GM15510 (cell line): Measurements from ENCODE around the gene TMIGD1.

Experiments used
- POLR2A ChIP-seq: IDR thresholded peaks from 3 replicates; pipeline ENCODE4 v1.6.1; 2011; ENCODE audit warnings: borderline replicate concordance; ENCODE audit not compliant: insufficient read length; ENCODE audit errors: extremely low read depth

Gene TMIGD1

DNA sequence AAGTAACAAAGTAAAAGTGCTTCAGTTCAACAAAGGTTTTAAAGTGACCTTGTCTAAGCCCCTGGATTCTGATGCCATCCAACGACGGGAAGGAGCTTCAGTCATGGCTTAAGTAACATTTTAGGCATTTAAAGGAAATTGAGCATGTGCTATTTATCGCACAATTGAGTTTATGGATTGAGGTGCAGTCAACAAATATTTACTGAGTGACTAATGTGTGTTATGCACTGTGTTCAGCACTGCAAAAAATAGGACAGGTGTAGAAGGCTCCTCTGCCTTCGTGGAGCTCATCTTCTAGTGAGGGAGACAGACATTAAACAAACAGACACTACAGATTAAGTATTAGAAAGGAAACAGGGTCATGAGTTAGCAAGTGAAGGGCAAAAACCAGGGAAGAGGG, 12.5 kb downstream of the TMIGD1 start:
- no peak for TF ChIP-seq POLR2A

DNA sequence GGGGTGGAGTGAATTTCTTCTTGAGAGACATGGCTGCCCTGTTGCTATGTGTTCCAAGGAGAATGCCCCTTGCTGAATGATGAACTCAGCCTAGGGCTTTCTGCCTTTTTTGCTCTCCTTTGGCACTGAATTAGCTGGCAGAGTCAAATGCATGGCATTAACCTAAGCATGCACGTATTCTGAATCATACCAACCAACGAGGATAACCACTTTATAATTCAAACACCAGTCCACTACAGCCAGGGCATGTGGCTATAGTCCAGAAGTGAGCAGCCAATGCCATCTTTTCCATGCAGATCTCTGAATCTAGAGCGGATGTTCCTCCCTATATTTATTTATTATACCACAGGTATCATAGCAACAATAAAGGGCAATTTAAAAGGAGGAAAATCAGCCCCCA, 15.7 kb downstream of the TMIGD1 start:
- TF ChIP-seq POLR2A, result no peak

DNA sequence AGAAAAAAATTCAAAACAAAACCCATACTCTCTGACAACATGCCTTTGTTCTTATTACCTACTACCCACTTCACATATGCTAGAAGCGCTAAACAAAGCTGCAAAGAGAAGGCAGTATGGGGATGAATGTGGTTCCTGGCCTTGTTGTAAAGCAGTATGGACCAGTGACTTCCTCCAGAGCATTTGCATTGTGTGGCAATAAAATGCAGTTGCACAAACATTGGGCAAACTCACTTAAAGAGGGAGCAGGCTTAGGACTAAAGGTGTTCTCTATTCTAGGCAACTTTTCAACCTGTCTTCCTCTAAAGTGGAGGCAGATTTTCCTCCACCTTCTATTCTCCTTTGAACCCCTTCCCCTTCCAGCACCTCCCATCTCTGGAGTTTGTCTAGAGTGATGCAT, 17.1 kb downstream of the TMIGD1 start:
- TF ChIP-seq POLR2A, result no peak

DNA sequence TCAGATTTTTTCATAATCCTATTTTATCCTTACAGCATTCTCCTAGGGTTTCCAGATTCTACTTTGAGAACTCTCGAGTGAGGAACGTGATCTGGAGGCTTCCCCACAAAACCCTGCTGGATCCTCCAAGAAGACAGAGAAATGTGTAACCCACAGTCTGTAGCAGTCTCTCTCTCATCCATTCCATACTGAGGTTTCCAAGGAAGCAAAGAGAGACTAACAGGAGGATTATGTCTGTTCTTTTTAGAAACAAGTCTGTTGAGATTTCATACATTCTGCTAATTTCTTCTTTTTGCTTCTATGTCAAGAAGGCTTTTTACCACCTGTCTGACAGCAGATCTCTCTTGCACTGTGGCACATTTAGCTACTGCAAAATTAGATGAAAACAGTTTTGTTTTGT, 18.8 kb downstream of the TMIGD1 start:
- no peak for TF ChIP-seq POLR2A

DNA sequence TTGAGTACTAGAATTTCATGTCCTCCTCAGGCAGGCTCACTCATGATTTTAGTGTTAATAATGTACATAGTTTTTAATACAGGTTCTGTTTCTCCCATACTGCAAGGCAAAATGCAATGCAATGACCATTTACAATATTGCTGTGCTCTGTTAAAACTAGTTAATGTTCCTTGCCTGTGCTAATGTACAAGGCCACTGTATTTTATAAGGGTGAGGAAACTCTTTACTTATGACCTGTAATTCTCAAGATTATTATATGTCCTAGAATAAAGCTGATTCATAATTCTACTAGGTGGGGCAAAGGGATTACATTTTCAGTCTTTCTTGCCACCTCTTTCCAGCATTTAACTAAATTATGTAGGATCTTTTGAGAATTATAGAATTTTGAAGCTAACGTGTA, 19.4 kb downstream of the TMIGD1 start:
- TF ChIP-seq POLR2A, result no peak

DNA sequence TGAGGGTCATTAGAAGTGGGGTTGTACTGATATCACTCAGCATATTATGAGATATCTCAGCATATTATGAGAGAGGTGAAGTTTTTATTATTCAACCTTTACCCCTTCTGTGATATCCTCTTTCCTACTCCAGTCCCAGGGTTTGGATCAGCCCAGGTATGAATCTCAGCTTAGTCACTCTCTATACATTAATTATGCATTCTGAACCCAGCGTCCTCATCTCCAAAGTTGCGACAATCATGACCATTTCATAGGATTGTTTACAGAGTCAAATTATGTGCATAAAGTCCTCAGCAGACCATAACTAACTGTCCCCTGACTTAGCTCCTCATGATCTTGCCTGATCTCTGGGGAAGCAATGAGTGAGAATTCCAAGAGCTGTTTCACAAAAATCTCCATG, 21.6 kb downstream of the TMIGD1 start:
- no peak for TF ChIP-seq POLR2A

DNA sequence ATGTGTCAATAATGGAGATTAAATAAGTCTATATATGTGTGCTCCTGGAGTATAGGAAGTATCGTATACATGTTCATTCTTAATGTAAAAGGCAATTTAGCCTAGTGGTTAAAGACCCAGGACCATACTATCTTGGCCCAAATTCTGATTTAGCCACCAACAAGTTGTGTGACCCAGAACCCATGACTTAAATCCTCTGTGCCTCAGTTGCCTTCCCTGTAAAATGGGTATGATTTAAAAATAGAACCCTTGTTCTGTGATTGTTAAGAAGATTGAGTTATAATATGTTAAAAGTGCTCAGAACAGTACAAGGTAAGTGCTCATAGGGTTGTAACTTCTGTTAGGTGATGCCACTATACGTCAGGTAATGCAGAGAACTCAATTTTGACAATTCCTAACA, 23.3 kb downstream of the TMIGD1 start:
- TF ChIP-seq POLR2A, result no peak

DNA sequence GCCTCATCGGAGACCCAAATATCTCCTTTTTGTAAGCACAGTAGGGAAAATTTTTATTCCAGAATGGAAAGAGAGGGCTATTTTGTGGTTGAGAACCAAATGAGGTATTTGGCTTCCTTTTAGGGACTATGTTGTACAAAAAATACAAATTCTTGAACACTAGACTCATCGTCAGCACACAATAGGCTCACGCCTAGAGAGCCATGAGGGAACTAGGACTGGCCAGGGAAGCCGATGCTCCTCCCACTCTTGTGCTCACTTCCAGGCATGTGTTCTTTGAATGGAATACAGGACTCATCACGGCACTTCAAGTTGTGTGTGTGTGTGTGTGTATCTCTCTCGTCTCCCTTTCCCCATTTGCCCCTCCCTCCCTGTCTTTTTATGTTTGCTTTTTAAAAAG, 24.3 kb downstream of the TMIGD1 start:
- TF ChIP-seq POLR2A, result no peak

DNA sequence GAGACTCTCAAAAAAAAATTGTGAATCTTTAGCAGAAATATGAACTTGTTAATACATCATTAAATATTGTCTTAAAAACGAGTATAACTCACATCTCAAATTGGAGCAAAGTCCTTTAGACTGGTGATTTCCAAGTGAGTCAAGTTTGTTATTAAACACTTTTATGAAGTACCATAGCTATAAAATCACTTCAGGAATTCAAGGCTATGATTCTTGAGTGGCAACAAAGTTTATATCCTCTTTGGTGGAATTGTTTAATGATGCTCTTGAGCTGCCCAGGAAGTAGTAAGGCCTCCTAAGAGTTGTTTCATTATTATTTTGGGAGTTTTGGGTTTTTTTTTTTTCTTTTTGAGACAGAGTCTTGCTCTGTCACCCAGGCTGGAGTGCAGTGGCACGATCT, 25.5 kb downstream of the TMIGD1 start:
- TF ChIP-seq POLR2A, result no peak

DNA sequence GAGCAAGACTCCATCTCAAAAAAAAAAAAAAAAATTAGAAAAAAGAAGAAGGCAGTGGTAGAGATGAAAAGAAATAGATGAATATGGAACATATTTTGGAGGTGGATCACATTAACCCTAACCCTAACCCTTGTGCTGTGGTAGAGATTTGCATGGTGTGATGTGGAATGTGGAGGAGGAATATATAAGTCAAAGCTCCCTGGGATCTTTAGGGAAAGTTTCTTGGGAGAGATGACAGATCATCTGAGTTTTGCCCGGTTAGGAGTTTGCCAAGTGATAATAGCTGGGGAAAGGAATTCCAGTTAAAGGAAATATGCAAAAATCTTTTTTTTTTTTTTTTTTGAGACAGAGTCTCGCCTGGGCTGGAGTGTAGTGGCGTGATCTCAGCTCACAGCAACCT, 29.1 kb downstream of the TMIGD1 start:
- no peak for TF ChIP-seq POLR2A

DNA sequence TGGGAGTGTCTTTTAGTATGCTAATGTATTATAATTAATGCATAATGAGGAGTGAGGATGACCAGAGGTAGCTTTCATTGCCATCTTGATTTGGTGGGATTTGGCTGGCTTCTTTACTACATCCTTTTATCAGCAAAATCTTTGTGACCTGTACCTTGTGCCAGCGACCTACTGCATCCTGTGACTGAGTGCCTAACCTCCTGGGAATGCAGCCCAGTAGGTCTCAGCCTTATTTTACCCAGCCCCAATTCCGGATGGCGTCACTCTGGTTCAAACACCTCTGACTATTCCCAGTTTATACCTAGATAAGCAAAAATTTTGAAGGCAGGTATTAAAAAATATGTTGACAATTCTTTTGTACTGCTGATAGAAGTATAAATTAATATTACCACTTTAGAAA, 31.6 kb downstream of the TMIGD1 start:
- no peak for TF ChIP-seq POLR2A

DNA sequence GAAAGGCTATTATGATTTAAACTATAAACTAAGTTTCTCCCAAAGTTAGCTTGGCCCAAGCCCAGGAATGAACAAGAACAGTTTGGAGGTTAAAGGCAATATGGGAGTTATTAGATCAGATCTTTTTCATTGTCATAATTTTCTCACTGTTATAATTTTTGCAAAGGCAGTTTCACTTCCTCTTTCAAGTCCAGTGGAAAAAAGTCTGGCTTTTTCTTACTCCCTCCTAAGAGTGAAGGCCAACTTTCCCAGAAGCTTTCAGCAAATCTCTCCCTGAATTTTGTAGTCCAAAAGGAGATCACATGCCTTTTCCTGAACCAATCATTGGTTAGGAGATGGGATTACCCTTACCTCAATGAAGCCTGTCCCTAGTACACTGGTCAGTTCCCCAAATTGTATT, 33.0 kb downstream of the TMIGD1 start:
- no peak for TF ChIP-seq POLR2A

DNA sequence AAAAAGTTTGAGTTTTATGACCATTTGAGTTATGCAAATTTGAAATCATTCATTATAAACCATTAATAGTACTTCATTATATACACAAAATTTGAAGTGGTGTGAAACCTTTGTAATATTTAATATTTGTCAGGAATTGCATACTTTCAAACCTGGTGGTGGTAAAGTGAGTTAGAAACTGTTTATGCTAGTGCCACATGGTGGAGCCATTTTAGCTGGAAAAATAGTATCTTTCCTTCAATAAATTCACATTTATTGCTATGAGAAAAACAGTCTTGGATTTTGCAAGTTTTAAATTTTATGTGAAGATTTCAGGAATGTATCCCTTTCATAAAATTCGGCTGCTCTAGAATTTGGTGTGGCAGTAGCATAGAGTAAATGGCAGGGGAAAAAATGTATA, 34.9 kb downstream of the TMIGD1 start:
- TF ChIP-seq POLR2A, result no peak

DNA sequence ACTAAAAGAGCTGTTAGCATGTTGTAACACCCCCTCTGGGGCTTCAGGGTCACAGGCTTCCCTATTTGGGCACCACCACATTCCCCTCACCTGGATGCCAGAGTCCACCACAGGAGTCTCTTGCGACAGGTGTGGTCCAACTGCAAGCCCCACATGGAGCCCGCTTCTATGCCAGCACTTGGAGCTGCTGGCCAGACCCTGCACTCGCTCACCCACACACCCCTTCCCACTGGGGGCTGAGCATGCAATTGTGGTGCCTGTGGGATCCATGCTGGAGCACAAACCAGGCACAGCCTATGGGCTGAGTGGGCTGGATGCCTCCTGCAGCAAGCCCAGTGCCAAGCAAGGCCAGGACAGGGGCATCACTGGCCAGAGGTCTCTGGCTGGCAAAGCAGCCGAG, 36.1 kb downstream of the TMIGD1 start:
- no peak for TF ChIP-seq POLR2A

DNA sequence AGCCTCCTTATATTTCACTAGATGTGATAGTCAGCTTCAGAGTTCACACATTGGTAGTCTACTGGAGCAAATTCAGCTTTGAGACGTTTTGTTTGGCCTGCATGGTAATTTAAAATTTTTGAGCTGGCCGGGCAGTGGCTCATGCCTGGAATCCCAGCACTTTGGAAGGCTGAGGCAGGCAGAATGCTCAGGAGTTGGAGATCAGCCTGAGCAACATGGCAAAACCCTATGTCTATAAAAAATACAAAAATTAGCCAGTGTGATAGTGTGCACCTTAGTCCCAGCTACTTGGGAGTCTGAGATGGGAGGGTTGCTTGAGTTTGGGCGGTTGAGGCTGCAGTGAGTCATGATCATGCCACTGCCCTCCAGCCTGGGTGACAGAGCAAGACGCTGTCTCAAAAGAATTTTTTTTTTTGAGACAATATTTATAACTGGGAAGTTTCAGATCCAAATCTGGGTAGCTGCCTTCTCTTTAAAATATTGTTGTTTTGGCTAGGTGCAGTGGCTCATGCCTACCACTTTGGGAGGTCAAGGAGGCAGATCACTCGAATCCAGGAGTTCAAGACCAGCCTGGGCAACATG, 37.3 kb downstream of the TMIGD1 start:
- TF ChIP-seq POLR2A, result no peak

DNA sequence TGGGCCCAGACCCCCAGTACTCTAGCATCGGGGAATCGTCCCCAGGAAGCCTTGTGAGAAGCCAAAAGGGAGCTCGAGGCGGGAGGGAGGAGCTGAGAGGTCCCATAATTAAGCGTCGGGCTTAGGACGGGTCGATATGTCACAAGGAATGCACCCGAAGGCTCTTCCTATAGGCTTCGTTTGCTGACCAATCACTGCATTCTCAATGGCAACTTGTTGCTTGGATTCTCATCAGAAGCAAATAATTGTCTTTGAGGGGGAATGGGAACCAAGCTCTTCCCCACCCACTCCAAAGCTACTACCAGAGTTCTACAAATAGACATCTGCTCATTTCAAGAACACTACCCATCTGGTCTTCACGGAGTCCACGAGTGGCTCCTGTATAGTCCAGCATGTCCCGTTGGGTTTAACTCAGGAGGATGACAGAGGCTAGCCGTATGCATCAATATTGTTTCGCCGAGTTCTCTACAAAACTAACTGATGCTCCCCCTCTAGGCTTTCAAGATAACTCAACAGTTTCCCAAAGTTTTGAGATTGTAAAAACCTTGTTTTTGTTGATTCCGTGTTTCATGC, 41.5 kb downstream of the TMIGD1 start:
- TF ChIP-seq POLR2A, result no peak

DNA sequence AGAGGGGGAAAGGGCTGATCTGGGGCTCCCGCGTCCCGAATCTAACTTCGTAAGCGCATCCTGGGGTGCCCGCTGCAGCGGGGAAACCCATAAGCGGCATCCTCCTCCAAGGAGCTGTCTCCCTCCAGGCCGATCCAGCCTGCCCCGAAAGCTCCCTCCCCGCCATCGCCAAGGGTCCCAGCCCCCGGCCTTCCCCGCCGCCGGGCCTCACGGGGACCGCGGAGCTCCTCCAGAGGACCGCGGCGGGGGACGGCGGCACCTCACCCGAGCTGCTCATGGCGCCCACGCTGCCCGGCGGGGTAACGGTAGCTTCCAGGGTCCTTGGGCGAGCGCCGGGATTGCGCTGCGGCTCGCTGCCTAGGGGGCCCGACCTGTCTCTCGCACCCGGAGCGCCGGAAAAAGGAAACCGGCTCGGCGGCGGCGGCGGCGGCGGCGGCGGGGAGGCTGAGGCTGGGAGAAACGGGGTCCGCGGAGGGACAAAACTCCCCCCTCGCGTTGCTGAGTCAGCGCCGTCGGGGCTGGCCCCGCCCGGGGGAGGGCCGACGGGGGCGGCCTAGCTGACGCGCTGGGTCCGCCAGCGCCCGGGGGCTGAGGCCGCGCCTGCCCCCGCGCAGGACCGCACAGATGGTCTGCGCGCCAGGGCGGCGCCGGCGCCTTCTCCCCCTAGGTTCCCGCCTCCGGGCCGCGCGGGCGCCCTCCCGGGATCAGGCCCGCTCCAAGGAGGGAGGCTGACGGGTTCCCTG, 42.1 kb downstream of the TMIGD1 start, which contains the start of gene BLMH:
BLMH (minus strand) TSS at position 402 of the 743 bp plus-strand sequence; CDS start at position 277, 125 bp downstream.
- peak; percentile 79 for TF ChIP-seq POLR2A
